GM19035 (cell line): ENCODE data around the gene CDC42BPB.

ENCODE experiments used
- ATAC-seq: cut with Tn5 transposase; IDR thresholded peaks from one replicate; pipeline ENCODE4 v1.9.1; 2021; ENCODE audit not compliant: unreplicated experiment

The CDC42BPB gene

GRCh38 chr14:102994689-102995088 is 62.7 kb downstream of the CDC42BPB start:
- ATAC-seq = no peak

GRCh38 chr14:102993523-102993922 is 63.8 kb downstream of the CDC42BPB start:
- ATAC-seq = no peak

GRCh38 chr14:102991376-102991775 is 66.0 kb downstream of the CDC42BPB start:
- no peak for ATAC-seq

- no peak for ATAC-seq
Measured at GRCh38 chr14:102988054-102988453, 69.3 kb downstream of the CDC42BPB start.

- no peak for ATAC-seq
Measured at GRCh38 chr14:102986810-102987579, 70.4 kb downstream of the CDC42BPB start.

GRCh38 chr14:102985665-102986064 is 71.7 kb downstream of the CDC42BPB start:
- no peak for ATAC-seq

GRCh38 chr14:102984336-102985102 is 72.8 kb downstream of the CDC42BPB start:
- no peak for ATAC-seq

- ATAC-seq = no peak
Measured at GRCh38 chr14:102983496-102983895, 73.9 kb downstream of the CDC42BPB start.

- ATAC-seq = no peak
Measured at GRCh38 chr14:102982852-102983470, 74.4 kb downstream of the CDC42BPB start.

GRCh38 chr14:102980409-102980810 is 76.9 kb downstream of the CDC42BPB start:
- ATAC-seq = no peak

- no peak for ATAC-seq
Measured at GRCh38 chr14:102979406-102979805, 77.9 kb downstream of the CDC42BPB start.

GRCh38 chr14:102977475-102977874 is 79.9 kb downstream of the CDC42BPB start:
- ATAC-seq = no peak

- no peak for ATAC-seq
Measured at GRCh38 chr14:102975662-102976061, 81.7 kb downstream of the CDC42BPB start.

- ATAC-seq = no peak
Measured at GRCh38 chr14:102973706-102974285, 83.6 kb downstream of the CDC42BPB start.

GRCh38 chr14:102971836-102972606 is 85.3 kb downstream of the CDC42BPB start:
- no peak for ATAC-seq

- no peak for ATAC-seq
Measured at GRCh38 chr14:102971314-102971713, 86.0 kb downstream of the CDC42BPB start.

GRCh38 chr14:102970496-102970895 is 86.9 kb downstream of the CDC42BPB start:
- ATAC-seq = no peak

- ATAC-seq = no peak
Measured at GRCh38 chr14:102969901-102970300, 87.4 kb downstream of the CDC42BPB start.

- ATAC-seq = no peak
Measured at GRCh38 chr14:102969060-102969791, 88.1 kb downstream of the CDC42BPB start.

- no peak for ATAC-seq
Measured at GRCh38 chr14:102968306-102968705, 89.0 kb downstream of the CDC42BPB start.
